Fibroblast of lung (primary cell): ENCODE data around the gene TACC2. TPM values are rescaled to one million over a fixed set of nuclear protein-coding genes. Genes with fewer than 3 reads are reported as not detected.

ENCODE experiments used
- DNase-seq, 2 donors: peaks; one replicate each; pipeline versions ENCODE4 v3.0.0 to v3.0.0-alpha.2; 2010; ENCODE audit warnings: low read depth in 2 of 2
- H2AFZ ChIP-seq: 2 replicates; pipeline ENCODE4 v1.5.1; 2012; ENCODE audit warnings: low read length, control low read depth, inconsistent platforms
- H3K27ac ChIP-seq: 2 replicates; pipeline ENCODE4 v1.5.1; 2011; ENCODE audit warnings: low read length, control low read depth; ENCODE audit not compliant: insufficient read depth
- H3K27me3 ChIP-seq: 2 replicates; pipeline ENCODE4 v1.5.1; 2011; ENCODE audit warnings: mild to moderate bottlenecking, low read length; ENCODE audit not compliant: control insufficient read depth, insufficient read depth
- H3K36me3 ChIP-seq: 2 replicates; pipeline ENCODE4 v1.5.1; 2011; ENCODE audit warnings: low read length; ENCODE audit not compliant: control insufficient read depth, insufficient read depth
- H3K4me1 ChIP-seq: 2 replicates; pipeline ENCODE4 v1.5.1; 2011; ENCODE audit warnings: low read length; ENCODE audit not compliant: control insufficient read depth, insufficient read depth; ENCODE audit errors: extremely low read depth
- H3K4me2 ChIP-seq: 2 replicates; pipeline ENCODE4 v1.5.1; 2011; ENCODE audit warnings: low read length, control low read depth; ENCODE audit not compliant: insufficient read depth; ENCODE audit errors: extremely low read depth
- H3K4me3 ChIP-seq, 4 experiments: fragments of 200-600 bp in 1 of 4; sonication (generic) in 1 of 4; replicated peaks in 1 of 4; 2 replicates each; pipeline ENCODE4 v1.5.1; 2011 to 2016; ENCODE audit warnings: low read length in 4 of 4, low read depth in 3 of 4, mild to moderate bottlenecking in 3 of 4, control low read depth in 2 of 4, inconsistent platforms in 1 of 4, mixed read lengths in 1 of 4; ENCODE audit not compliant: insufficient read depth in 1 of 4; ENCODE audit errors: control extremely low read depth in 1 of 4
- H3K79me2 ChIP-seq: 2 replicates; pipeline ENCODE4 v1.5.1; 2012; ENCODE audit warnings: mild to moderate bottlenecking, low read length, inconsistent platforms; ENCODE audit not compliant: control insufficient read depth, insufficient read depth
- H3K9ac ChIP-seq: 2 replicates; pipeline ENCODE4 v1.5.1; 2011; ENCODE audit warnings: mild to moderate bottlenecking, low read length, control low read depth; ENCODE audit not compliant: insufficient read depth
- H3K9me3 ChIP-seq: 2 replicates; pipeline ENCODE4 v1.5.1; 2012; ENCODE audit warnings: low read depth, low read length; ENCODE audit not compliant: control insufficient read depth, insufficient read depth
- H4K20me1 ChIP-seq: 2 replicates; pipeline ENCODE4 v1.5.1; 2011; ENCODE audit warnings: low read length; ENCODE audit not compliant: control insufficient read depth, insufficient read depth; ENCODE audit errors: extremely low read depth
- EZH2 ChIP-seq: IDR thresholded peaks from 2 replicates; pipeline ENCODE4 v1.5.1; 2012; ENCODE audit warnings: low read length, control low read depth, mild to moderate bottlenecking; ENCODE audit errors: missing control alignments
- polyA minus RNA-seq: library from RNA; depleted of rRNA, polyadenylated mRNA; stranded (reverse); fragments of >200 nt; gene quantifications from 2 replicates; pipeline ENCODE4 v1.2.3, GENCODE V29; 2011; ENCODE audit warnings: low replicate concordance
- polyA plus RNA-seq, 2 donors: library from polyadenylated mRNA; depleted of rRNA in 1 of 2; stranded (reverse) in 1 of 2; unstranded in 1 of 2; fragments of >200 nt; gene quantifications; 2 replicates each; pipeline ENCODE4 v1.2.1, GENCODE V29; 2011 to 2012; ENCODE audit warnings: missing spikeins in 1 of 2
- total RNA-seq: library from RNA; depleted of rRNA; stranded (reverse); fragments of >200 nt; gene quantifications from 2 replicates; pipeline ENCODE4 v1.2.1, GENCODE V29; 2014
- TF ChIP-seq, protein P1 (sequence below), 2 donors: IDR thresholded peaks in 1 of 2; conservative IDR thresholded peaks in 1 of 2; 1 replicate in 1 of 2; 2 replicates in 1 of 2; pipeline ENCODE4 v1.5.1; 2011 to 2012; ENCODE audit warnings: low read length in 2 of 2, control low read depth in 1 of 2, inconsistent platforms in 1 of 2, low read depth in 1 of 2, mild to moderate bottlenecking in 1 of 2

Gene TACC2, protein sequence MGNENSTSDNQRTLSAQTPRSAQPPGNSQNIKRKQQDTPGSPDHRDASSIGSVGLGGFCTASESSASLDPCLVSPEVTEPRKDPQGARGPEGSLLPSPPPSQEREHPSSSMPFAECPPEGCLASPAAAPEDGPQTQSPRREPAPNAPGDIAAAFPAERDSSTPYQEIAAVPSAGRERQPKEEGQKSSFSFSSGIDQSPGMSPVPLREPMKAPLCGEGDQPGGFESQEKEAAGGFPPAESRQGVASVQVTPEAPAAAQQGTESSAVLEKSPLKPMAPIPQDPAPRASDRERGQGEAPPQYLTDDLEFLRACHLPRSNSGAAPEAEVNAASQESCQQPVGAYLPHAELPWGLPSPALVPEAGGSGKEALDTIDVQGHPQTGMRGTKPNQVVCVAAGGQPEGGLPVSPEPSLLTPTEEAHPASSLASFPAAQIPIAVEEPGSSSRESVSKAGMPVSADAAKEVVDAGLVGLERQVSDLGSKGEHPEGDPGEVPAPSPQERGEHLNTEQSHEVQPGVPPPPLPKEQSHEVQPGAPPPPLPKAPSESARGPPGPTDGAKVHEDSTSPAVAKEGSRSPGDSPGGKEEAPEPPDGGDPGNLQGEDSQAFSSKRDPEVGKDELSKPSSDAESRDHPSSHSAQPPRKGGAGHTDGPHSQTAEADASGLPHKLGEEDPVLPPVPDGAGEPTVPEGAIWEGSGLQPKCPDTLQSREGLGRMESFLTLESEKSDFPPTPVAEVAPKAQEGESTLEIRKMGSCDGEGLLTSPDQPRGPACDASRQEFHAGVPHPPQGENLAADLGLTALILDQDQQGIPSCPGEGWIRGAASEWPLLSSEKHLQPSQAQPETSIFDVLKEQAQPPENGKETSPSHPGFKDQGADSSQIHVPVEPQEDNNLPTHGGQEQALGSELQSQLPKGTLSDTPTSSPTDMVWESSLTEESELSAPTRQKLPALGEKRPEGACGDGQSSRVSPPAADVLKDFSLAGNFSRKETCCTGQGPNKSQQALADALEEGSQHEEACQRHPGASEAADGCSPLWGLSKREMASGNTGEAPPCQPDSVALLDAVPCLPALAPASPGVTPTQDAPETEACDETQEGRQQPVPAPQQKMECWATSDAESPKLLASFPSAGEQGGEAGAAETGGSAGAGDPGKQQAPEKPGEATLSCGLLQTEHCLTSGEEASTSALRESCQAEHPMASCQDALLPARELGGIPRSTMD (N-terminal part only)
- total RNA-seq: 4.6 and 7.6 TPM in 2 replicates
- 13.0 and 21.3 TPM in 2 replicates for polyA plus RNA-seq
- polyA plus RNA-seq (2012): 16.6 and 19.8 TPM in 2 replicates
- polyA minus RNA-seq: 9.0 and 24.8 TPM in 2 replicates

DNA sequence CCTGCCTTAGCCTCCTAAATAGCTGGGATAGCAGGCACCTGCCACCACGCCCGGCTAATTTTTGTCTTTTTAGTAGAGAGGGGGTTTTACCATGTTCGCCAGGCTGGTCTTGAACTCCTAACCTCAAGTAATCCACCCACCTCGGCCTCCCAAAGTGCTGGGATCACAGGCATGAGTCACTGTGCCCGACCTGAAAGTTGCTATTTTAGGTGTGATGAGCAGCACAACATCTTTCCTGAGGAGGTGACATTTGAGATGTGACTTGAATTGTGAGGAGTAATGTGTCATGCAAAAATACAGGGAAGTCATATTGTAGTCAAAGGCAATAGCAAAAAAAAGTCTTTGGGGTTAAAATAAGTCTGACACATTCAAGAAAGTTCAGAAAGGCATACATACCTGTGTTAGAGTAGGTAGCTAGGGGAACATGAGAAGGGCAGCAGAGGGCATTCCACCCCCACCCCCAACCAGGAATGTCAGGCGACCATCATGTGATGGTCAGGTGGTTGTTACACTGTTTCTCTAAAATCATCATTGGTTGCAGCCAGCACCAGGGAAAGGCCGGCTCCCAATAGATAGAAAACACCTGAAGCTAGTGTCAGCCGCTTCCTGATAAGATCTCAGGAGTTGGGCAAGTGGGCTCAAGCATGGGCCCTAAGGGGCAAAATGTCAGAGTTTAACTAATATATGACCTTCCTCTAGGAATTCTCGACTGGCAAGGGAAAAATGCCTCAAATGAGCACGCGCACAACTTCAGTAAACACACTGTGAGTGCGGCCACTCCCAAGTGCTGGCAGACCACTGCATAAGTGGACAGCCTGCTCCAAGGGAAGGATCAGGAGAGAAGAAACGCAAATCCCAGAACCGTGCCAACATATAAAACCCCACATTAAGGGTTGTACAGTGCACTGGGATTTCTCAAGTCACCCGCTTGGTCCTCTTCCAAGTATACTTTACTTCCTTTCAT lies at the start of gene TACC2:
TACC2 (plus strand) TSS at position 803 of the 964 bp plus-strand sequence. CDS start 32,819 bp downstream, outside the sequence.
- TF ChIP-seq, protein P1, sequence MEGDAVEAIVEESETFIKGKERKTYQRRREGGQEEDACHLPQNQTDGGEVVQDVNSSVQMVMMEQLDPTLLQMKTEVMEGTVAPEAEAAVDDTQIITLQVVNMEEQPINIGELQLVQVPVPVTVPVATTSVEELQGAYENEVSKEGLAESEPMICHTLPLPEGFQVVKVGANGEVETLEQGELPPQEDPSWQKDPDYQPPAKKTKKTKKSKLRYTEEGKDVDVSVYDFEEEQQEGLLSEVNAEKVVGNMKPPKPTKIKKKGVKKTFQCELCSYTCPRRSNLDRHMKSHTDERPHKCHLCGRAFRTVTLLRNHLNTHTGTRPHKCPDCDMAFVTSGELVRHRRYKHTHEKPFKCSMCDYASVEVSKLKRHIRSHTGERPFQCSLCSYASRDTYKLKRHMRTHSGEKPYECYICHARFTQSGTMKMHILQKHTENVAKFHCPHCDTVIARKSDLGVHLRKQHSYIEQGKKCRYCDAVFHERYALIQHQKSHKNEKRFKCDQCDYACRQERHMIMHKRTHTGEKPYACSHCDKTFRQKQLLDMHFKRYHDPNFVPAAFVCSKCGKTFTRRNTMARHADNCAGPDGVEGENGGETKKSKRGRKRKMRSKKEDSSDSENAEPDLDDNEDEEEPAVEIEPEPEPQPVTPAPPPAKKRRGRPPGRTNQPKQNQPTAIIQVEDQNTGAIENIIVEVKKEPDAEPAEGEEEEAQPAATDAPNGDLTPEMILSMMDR (conservative IDR thresholded peaks at IDR 0.05 in 1 of 2, IDR thresholded peaks at IDR 0.05 in 1 of 2; ENCODE audit: low read depth in 1 of 2, low read length in 2 of 2): no peak
- no peak for TF ChIP-seq EZH2
- Histone ChIP-seq H3K27me3 (no peaks in the 10 kb centered on the region), H3K4me2 (no peak within 1 kb of the TSS), H3K27ac (no peak within 1 kb of the TSS), H3K4me1 (no peaks in the 10 kb centered on the region), H3K9me3 (peaks cover 1% of the 10 kb centered on the region), H3K36me3 (no peaks in the 10 kb centered on the region), H2AFZ (no peak within 1 kb of the TSS), H3K4me3 (no peak within 1 kb of the TSS), H4K20me1 (no peaks in the 10 kb centered on the region), H3K9ac (no peak within 1 kb of the TSS), H3K79me2 (no peaks in the 10 kb centered on the region)
- DNase-seq: no peak

DNA sequence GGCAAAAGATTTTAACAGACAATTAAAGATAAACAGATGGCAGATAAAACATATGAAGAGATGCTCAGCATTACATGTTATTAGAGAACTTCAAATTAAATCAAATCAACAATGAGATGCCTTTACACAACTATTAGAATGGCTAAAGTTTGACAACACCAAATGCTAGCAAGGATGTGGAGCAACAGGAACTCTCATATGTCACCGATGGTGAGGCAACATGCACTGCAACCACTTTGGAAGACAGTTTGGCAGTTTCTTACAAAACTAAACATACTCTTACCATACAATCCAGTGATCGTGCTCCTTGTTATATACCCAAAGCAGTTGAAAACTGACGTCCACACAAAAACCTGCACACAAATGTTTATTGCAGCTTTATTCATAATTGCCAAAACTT lies 47.4 kb upstream of the TACC2 start:
- no peak for DNase-seq

More for the DNA sequence above, 47.4 kb upstream of the TACC2 start:
- Histone ChIP-seq H3K4me2 (no peak overlapping the region), H3K4me3 (no peak overlapping the region), H4K20me1 (no peaks in the 10 kb centered on the region), H3K36me3 (no peaks in the 10 kb centered on the region), H3K27ac (no peak overlapping the region), H3K27me3 (no peaks in the 10 kb centered on the region), H3K4me1 (peaks cover 7% of the 10 kb centered on the region), H2AFZ (no peak overlapping the region), H3K9ac (no peak overlapping the region), H3K9me3 (no peaks in the 10 kb centered on the region), H3K79me2 (no peaks in the 10 kb centered on the region)
- TF ChIP-seq, protein P1 (conservative IDR thresholded peaks at IDR 0.05 in 1 of 2, IDR thresholded peaks at IDR 0.05 in 1 of 2; ENCODE audit: low read depth in 1 of 2, low read length in 2 of 2): no peak
- no peak for TF ChIP-seq EZH2
